RPMI8226 (cell line): Measurements from ENCODE around the gene CHIA.

ENCODE experiments used
- DNase-seq: peaks from one replicate; pipeline ENCODE4 v3.0.0-alpha.2; 2015

The CHIA gene

GRCh38 chr1:111290630-111291029 is at the start of gene CHIA:
TSS of gene CHIA (plus strand) at chr1:111290851. CDS start at chr1:111310468, 19,617 bp downstream.
- peak; percentile 70 for DNase-seq

GRCh38 chr1:111241797-111242196 is 48.9 kb upstream of the CHIA start:
- no peak for DNase-seq

DNA sequence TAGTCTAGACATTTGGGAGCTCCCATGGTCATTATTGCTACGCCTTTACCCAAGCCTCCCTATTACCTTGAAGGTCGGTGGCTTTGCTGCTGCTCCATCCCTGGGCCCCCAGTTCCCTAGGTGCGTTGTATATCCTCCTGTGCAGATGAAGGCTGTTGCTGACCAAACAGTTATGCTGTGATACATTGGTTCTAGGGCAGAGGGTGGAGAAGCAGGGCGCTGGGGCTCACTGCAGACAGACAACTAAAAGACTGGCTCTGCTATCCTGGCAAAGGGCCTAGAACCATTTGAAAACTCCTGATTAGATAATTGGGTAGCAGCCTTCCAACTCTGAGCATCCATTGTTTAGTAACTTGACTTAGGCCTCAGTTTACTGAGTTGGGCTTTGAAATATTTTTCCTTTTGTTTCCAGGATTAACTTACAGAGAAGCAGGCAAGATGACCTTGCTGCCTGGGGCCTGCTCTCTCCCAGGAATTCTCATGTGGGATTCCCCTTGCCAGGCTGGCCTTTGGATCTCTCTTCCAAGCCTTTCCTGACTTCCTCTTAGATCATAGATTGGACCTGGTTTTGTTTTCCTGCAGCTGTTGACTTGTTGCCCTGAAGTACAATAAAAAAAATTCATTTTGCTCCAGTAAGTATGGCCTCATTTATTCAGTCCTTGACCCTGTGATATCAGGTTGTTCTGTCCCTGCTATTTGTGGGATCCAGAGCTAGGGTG is 47.7 kb upstream of the CHIA start:
- no peak for DNase-seq

- DNase-seq = no peak
These were observed 43.4 kb upstream of the CHIA start for GRCh38 chr1:111247125-111247838.

DNA sequence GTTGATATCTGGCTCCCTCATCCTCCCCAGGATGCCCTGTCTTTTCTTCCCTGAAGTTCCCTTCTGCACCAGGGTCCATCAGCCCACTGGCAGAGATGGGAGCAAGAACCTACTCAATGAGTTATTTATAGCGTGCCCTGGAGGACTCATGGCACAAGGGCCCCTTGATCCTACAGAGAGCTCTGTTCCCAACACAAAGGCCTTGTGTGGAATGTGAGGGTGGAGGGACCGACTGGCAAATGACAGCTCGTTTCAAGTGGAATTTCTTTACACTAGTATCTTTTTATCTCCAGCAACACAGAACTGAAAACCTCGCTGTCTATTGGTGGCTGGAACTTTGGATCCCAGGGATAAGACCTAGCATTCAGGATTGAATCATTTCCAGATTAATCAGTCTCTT is 40.7 kb upstream of the CHIA start:
- DNase-seq = no peak

DNA sequence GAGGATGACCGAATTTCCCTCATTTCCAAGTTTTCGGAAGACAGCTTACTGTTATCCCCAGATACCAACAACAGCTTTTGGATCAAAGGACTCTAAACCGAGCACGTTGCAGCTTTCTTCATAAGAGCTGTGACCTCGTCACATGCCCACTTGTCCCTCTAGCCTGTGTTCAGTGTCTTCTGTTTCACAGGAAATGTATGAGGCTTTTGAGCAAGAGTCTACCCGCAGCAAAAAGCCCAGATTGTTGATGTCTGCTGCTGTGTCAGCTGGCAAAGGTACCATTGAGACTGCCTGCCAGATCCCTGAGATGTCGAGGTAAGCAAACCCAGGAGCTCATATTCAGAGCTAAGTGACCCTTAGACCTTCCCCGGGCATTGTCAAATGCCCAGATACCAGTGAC is 39.1 kb upstream of the CHIA start:
- DNase-seq = no peak

GRCh38 chr1:111252786-111253185 is 37.9 kb upstream of the CHIA start:
- DNase-seq = no peak

- DNase-seq = no peak
These were observed 36.8 kb upstream of the CHIA start for GRCh38 chr1:111253876-111254275.

DNA sequence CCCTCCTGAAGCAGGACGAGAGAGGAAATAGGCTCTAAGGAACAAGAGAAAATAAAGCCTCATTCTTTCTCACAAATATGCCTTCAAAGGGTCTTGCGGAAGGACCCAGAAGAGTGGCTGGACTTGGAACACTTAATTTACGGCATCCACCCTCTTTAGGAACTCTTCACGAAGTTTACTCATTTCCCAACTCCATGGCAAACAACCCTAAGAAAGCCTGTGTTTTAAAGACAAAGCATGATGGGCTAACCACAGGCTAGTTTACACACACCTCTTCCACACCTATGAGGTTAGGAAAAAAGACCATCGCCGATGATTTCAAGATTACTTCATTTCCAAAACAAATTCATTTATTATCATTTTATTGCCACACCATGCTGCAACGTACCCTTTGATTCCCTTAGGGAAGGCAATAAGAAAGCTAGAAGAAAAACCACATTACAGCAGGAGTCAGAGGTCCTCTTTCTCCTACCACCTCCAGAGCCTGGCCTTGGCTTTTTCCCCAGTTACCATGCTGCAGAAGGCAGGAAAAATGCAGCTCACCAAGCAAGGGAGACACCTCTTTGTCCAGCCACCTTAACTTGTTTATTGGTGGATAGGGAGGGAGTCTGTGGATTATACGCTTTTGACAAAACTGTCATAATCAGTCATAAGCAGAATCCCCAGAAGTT is 33.5 kb upstream of the CHIA start:
- no peak for DNase-seq

GRCh38 chr1:111267801-111268508 is 22.7 kb upstream of the CHIA start:
- no peak for DNase-seq

- DNase-seq = no peak
These were observed 20.7 kb upstream of the CHIA start for GRCh38 chr1:111269825-111270406.

GRCh38 chr1:111270771-111271463 is 19.7 kb upstream of the CHIA start:
- DNase-seq = no peak

GRCh38 chr1:111271464-111271801 is 19.2 kb upstream of the CHIA start:
- no peak for DNase-seq

GRCh38 chr1:111272081-111272480 is 18.6 kb upstream of the CHIA start:
- DNase-seq = no peak

- peak; percentile 33 for DNase-seq
These were observed 16.0 kb upstream of the CHIA start for GRCh38 chr1:111274653-111275052.

GRCh38 chr1:111275079-111275478 is 15.6 kb upstream of the CHIA start:
- DNase-seq = peak; percentile 27

- no peak for DNase-seq
These were observed 14.7 kb upstream of the CHIA start for GRCh38 chr1:111275780-111276433.

- no peak for DNase-seq
These were observed 11.5 kb upstream of the CHIA start for GRCh38 chr1:111279144-111279543.

GRCh38 chr1:111280267-111280666 is 10.4 kb upstream of the CHIA start:
- no peak for DNase-seq

DNA sequence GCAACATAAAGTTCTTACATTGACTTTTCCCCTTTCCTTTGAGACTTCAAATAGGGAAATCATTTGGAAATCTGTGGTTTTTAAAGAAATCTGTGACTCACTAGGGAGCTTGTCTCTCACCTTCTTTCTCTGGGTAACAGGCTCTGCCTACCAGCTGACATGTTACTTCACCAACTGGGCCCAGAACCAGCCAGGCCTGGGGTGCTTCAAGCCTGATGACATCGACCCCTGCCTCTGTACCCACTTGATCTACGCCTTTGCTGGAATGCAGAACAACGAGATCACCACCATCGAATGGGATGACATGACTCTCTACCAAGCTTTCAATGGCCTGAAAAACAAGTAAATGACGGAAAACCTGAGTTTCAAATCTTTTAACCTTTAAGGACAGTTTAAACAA is 9.2 kb upstream of the CHIA start:
- no peak for DNase-seq

DNA sequence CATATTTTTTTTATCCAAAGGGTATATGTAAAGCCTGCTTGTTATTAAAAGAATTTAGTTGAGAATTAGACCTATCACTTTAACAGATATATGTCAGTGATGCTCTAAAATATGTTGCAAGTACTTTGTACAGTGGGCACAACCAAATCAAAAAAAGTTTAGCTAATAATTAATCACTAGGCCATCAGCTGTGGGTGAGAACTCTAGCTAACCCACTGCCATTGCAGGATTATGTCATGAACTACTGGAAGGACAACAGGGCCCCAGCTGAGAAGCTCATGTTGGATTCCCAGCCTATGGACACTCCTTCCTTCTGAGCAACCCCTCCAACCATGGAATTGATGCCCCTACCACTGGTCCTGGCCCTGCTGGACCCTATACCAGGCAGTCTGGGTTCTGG is 6.8 kb upstream of the CHIA start:
- no peak for DNase-seq

GRCh38 chr1:111285879-111286278 is 4.8 kb upstream of the CHIA start:
- DNase-seq = no peak
